Lower leg skin (tissue), 4 donors: ENCODE results near the gene SQSTM1. TPM values are rescaled to one million over a fixed set of nuclear protein-coding genes. Genes with fewer than 3 reads are reported as not detected.

Experiments
- DNase-seq, 2 donors: peaks; one replicate each; pipeline ENCODE4 v3.0.0-alpha.2; 2019; ENCODE audit warnings: low spot score in 2 of 2
- H3K4me3 ChIP-seq: fragments of 200-600 bp; sonication (generic); 2 replicates; pipeline ENCODE4 v1.5.1; 2017; ENCODE audit warnings: mild to moderate bottlenecking, low read depth; ENCODE audit not compliant: poor library complexity, severe bottlenecking
- POLR2A ChIP-seq, 2 donors: fragments of 450-650 bp; IDR thresholded peaks; one replicate each; pipeline ENCODE4 v1.6.1; 2016 to 2017; ENCODE audit warnings: antibody characterized with exemption in 2 of 2, mild to moderate bottlenecking in 1 of 2, moderate library complexity in 1 of 2
- WGBS, 2 donors: methylation state at CpG; one replicate each; pipeline ENCODE4 v1.1.5; 2018; 5-methylcytosine and 5-hydroxymethylcytosine counted together
- intact Hi-C: fragments of 100-400 bp; cut with DNase I; formaldehyde crosslinking; loops from one replicate; pipeline ENCODE4 v1.15.0; 2023; ENCODE audit warnings: low total_unique reads
- total RNA-seq, 4 donors: library from RNA; depleted of rRNA; stranded (reverse); fragments of >200 nt; gene quantifications; one replicate each; pipeline ENCODE4 v1.1.0, GENCODE V29; 2016
- TF ChIP-seq, protein P1 (sequence below), 3 donors: fragments of 450-650 bp; IDR thresholded peaks; one replicate each; pipeline ENCODE4 v1.5.1; 2016; ENCODE audit warnings: antibody characterized with exemption in 3 of 3, mild to moderate bottlenecking in 3 of 3, moderate library complexity in 2 of 3

SQSTM1 gene
- total RNA-seq, 4 donors from 2014 or later: 263 to 508 (median 298) TPM

DNA sequence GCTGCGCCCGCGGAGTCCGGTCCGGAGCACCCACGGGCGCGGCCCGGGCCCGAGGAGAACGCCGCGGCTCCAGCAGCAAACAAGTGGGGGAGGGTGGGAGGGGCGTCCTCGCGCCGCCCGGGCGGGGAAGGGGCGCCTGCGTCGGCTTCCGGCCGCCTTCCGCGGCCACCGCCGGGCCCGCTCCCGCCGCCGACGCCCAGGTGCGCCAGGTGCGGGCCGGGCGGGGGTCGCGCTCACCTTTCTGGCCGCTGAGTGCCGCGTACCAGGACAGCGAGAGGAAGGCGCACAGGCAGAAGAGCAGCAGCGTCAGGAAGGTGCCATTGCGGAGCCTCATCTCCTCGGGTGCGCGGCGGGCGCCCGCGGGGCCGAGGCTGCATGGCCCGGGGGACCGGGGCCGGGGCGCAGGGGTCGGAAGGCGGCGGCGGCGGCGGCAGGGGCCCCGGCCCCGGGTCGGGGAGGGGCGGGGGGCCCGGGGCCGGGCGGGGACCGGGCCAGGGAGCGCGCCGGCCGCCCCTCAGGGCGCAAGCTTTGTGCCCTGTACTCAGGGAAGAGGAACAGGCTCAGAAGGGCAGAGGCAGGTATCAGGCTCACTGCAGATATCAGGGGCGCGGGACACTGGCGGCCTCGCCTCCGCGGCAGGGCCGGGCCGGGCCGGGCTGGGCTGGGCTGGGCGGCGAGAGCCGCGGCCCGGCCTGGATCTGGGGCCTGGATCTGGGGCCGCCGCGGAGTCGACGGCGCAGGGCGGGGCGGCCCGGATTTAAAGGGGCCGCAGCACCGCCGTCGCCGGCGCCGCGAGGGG is 14.3 kb upstream of the SQSTM1 start, which contains the start of gene MGAT4B:
Gene MGAT4B, minus strand, starts transcription at position 617 of the 799 bp plus-strand sequence. Its CDS starts 283 bp downstream, at position 334.
- peak in 1 of 2 donors; percentile 65 for DNase-seq
- H3K4me3 ChIP-seq: peak within 1 kb of the TSS; percentile 73
- TF ChIP-seq POLR2A (IDR thresholded peaks at IDR 0.05): no peak
- TF ChIP-seq, protein P1, sequence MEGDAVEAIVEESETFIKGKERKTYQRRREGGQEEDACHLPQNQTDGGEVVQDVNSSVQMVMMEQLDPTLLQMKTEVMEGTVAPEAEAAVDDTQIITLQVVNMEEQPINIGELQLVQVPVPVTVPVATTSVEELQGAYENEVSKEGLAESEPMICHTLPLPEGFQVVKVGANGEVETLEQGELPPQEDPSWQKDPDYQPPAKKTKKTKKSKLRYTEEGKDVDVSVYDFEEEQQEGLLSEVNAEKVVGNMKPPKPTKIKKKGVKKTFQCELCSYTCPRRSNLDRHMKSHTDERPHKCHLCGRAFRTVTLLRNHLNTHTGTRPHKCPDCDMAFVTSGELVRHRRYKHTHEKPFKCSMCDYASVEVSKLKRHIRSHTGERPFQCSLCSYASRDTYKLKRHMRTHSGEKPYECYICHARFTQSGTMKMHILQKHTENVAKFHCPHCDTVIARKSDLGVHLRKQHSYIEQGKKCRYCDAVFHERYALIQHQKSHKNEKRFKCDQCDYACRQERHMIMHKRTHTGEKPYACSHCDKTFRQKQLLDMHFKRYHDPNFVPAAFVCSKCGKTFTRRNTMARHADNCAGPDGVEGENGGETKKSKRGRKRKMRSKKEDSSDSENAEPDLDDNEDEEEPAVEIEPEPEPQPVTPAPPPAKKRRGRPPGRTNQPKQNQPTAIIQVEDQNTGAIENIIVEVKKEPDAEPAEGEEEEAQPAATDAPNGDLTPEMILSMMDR (IDR thresholded peaks at IDR 0.05): no peak
- intact Hi-C loops: loop anchor here (10.0 kb wide), 1 partner anchor 98 kb away; the partner anchor contains the start of gene TBC1D9B
- 0 to 1% methylated on average over 11 to 45 of the region's 108 CpGs for whole genome bisulfite sequencing, 2 donors

DNA sequence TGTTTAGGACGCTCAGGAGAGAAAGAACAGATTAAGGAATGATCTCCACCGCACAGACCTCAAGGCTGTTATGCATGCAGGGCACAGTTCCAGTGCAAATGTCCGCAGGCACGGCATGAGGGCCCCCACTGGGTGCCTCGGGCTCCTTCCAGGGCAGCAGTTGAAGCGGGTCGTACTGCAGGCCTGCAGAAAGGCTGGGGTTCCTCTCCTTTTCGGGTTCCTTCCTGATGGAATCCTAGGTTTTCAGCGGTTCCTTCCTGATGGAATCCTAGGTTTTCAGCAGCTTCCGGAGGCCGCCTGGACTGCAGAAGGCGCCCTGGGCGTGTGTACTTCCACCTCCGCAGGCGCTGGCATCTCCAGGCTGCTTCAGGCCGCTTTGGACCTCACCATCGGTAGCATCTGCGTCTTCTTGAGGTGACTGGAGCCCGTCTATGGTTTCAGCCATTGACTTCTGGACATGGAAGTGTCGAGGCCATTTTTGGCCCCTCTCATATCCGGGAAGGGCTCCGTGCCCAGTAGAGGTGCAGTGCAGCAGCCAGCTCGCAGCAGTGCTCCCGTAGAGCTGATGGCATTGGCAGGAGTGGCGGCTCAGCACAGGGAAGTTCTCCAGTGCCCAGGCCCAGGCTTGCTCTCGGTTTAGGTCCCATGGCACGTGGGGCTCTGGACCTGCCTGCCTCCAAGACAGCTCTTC is 8.4 kb upstream of the SQSTM1 start:
- intact Hi-C loops: no loop called here
- WGBS, 2 donors: 69 to 75% methylated on average over 22 to 27 of the region's 27 CpGs
- no peak overlapping the region for H3K4me3 ChIP-seq
- no peak for DNase-seq
- TF ChIP-seq, protein P1 (IDR thresholded peaks at IDR 0.05): no peak
- no peak for TF ChIP-seq POLR2A (IDR thresholded peaks at IDR 0.05)

GRCh38 chr5:179812997-179813607 is 7.6 kb upstream of the SQSTM1 start:
- 77 to 85% methylated on average over 5 of the region's 5 CpGs for WGBS, 2 donors
- no peak overlapping the region for H3K4me3 ChIP-seq
- TF ChIP-seq, protein P1 (IDR thresholded peaks at IDR 0.05): no peak
- no peak for TF ChIP-seq POLR2A (IDR thresholded peaks at IDR 0.05)
- intact Hi-C loops: no loop called here
- no peak for DNase-seq

- 74 to 80% methylated on average over 3 of the region's 3 CpGs for WGBS, 2 donors
- H3K4me3 ChIP-seq: no peak overlapping the region
- TF ChIP-seq, protein P1 (IDR thresholded peaks at IDR 0.05): no peak
- TF ChIP-seq POLR2A (IDR thresholded peaks at IDR 0.05): no peak
- intact Hi-C loops: no loop called here
- DNase-seq: no peak
Observed at GRCh38 chr5:179814090-179814489, 6.6 kb upstream of the SQSTM1 start.

DNA sequence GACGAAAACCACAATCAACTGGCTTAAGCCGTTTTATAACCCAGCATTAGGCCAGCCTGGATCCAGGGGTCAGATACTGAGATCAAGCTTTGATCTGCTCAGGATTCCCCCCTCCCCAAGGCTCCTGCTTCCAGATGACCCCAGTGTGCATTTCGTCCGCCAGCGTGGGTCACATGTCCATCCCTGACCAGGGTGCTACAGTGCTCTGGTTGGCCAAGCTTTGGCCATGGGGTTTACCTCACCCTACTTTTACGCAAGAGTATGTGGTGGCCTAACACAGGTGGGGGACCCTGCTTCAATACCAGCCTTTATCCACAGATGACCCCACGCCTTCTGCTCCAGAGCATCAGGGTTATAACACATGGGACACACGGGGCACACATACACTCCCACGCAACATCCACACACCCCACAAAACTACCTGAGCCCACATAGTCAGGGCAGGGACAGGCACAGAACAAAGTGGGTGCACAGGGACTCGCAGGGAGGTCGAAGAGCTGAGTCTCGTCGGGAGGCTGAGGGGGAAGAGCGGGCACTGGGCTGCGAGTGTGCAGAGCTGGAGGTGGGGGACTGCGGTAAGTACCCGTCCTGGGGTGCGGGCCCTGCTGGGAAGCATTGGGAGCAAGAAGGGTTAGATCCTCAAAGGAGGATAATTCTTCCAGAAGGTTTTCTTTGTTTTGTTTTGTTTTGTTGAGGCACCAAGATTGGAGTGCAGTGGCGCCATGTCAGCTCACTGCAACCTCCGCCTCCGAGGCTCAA is 5.0 kb upstream of the SQSTM1 start:
- WGBS, 2 donors: 96% methylated on average over 21 of the region's 21 CpGs
- TF ChIP-seq, protein P1 (IDR thresholded peaks at IDR 0.05): no peak
- no peak for TF ChIP-seq POLR2A (IDR thresholded peaks at IDR 0.05)
- no peak overlapping the region for H3K4me3 ChIP-seq
- DNase-seq: no peak
- intact Hi-C loops: no loop called here
